Measurements from ENCODE around the gene ZIC5.

DNA sequence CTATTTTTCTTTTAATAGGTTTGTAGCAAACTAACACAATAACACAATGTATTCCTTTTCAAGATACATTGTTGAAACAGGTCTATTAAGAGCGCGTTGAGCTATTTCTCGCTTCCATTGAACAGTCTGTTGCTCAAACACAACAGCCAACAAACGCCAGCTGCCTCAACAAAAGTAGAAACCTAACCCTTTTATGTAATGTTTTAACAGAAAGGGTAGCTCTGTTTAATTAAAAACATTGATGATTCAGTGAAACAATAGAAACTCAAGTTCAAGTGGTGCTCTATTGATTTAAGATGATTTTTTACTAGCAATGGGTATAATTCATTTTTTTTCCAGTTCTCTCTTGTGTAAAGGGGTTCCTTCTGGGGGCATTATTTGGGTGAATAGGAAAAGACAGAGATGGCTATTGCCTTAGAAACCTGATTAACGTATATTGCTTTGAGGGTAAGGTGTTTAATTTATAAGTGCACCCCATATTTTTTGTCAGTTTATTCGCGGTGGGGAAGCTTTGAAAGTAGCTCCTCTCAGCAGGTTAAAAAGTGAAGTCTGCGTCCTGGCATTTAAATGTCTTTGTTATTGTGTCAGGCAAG, 24.9 kb upstream of the ZIC5 start:
- TF ChIP-seq, protein P1, sequence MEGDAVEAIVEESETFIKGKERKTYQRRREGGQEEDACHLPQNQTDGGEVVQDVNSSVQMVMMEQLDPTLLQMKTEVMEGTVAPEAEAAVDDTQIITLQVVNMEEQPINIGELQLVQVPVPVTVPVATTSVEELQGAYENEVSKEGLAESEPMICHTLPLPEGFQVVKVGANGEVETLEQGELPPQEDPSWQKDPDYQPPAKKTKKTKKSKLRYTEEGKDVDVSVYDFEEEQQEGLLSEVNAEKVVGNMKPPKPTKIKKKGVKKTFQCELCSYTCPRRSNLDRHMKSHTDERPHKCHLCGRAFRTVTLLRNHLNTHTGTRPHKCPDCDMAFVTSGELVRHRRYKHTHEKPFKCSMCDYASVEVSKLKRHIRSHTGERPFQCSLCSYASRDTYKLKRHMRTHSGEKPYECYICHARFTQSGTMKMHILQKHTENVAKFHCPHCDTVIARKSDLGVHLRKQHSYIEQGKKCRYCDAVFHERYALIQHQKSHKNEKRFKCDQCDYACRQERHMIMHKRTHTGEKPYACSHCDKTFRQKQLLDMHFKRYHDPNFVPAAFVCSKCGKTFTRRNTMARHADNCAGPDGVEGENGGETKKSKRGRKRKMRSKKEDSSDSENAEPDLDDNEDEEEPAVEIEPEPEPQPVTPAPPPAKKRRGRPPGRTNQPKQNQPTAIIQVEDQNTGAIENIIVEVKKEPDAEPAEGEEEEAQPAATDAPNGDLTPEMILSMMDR (IDR thresholded peaks at IDR 0.05) = no peak
- no peak for TF ChIP-seq POLR2A (IDR thresholded peaks at IDR 0.05)

Data from uterus (tissue), 2 donors.